Activated CD4-positive, alpha-beta T cell treated with anti-CD3 and anti-CD28 coated beads, Interleukin-2, amount 50 U/mL, for 1 hour (primary cell): ENCODE results near the gene TBCCD1.
A peak's percentile ranks its signal among the peaks of the same experiment; 100 is the strongest.
"Not testable (repeated sequence)": the region's sequence is repeated elsewhere in the genome, so short reads cannot be mapped to it uniquely, and the experiment has no call there.

Experiments used
- DNase-seq: peaks from one replicate; pipeline ENCODE4 v3.0.0-alpha.2; 2020

The TBCCD1 gene

DNA sequence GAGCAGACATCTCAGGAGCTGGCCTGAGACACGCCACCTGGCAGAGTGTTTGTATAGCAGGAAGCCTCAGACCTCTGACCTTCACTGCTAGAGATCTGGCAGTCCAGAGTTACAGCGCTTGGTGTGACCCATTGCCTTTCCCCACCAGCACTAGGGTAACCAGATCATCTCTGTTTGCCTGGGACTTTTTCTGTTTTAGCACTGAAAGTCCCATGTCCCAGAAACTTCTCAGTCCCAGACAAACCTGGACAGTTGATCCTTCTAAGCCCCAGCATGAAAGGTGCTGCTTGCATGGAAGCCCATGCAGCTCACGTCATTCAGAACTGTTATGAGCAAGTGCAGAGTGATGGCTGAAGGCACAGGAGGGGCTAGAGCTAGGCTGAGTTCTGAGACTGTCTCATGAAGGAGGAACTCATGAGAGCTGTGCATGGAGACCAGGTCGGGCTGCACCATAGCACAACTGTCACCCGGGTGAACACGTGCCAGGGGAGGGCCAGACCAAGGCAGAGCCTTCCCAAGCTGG, 27.5 kb upstream of the TBCCD1 start:
- no peak for DNase-seq

DNA sequence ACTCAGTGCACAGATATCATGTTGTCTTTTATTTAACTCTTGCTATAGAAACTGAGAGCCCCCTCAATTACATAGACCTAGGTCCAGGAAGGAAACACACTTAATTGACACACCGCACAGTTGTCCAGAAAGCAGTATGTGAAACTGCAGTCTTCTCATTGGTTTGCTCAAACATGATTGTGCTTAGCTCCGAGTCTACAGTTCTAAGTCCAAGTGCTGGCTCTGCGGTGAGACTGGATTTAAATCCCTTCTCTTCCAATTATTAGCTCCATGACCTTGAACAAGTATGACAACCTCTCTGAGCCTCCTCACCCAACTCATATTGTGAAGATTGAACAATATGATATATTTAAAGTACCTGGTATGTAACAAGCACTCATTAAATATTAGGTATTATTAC, 26.7 kb upstream of the TBCCD1 start:
- no peak for DNase-seq

GRCh38 chr3:186592682-186593081, 25.5 kb upstream of the TBCCD1 start:
- DNase-seq, result no peak

- no peak for DNase-seq
Measured at GRCh38 chr3:186590580-186591295, 23.6 kb upstream of the TBCCD1 start.

GRCh38 chr3:186589856-186590579, 22.9 kb upstream of the TBCCD1 start:
- no peak for DNase-seq

DNA sequence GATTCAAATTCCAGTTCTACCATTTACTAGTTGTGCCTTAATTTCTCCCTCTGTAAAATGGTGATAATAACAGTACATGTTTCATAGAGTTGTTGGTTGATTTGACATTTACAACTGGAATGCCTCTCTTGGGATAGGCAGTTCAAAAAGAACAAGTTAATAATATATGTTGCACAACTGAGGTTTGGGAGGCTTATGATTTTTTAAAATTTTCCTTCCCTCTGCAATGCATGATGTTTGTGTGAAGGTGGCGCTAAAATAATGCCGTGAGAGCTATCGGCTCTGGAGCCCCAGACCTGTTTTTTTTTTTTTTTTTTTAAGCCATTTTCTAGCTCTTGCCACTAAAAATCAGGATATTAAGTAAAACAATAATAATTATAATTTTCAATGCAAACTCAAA, 22.0 kb upstream of the TBCCD1 start:
- DNase-seq, result no peak

- DNase-seq, result no peak
Measured at GRCh38 chr3:186588632-186589031, 21.5 kb upstream of the TBCCD1 start.

DNA sequence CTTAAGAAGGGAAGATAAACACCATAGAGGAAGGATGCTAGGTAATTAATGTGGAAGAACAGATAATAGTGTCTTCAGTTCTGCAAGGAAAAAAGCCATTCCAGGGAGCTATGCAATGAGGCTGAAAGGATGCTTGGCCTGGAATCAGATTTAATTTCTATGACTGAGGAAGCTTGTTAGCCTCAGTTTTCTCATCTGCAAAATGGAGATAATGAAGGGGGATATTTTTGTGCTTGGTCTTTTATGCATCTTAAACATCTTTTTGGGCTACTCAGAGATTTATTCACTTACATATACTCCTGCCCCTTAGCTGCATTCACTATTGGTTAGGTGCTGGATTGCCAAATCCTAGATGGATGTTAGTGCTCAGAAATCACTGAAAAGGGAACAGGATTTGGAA, 20.0 kb upstream of the TBCCD1 start:
- no peak for DNase-seq

- DNase-seq, result not testable (repeated sequence)
Measured at GRCh38 chr3:186586245-186586644, 19.1 kb upstream of the TBCCD1 start.

GRCh38 chr3:186583831-186584230, 16.7 kb upstream of the TBCCD1 start:
- no peak for DNase-seq

DNA sequence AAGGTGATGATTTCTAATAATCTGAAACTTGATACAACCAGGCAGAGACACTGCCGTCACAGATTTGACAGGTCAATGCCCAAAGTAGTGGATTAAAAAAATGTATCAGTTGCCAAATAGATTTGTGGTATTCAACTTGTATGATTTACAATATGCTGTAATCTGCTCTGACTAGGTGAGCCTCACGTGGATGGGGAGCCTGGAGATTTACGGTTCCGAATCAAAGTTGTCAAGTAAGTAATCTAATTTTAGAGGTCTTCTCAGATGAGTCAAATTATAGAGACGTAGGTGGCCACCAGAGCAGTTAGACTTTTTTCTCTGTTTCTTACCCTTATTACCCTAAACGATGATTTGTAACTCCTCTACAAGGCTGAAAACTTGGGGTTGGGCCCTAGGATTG, 15.4 kb upstream of the TBCCD1 start:
- no peak for DNase-seq

GRCh38 chr3:186580785-186581184, 13.6 kb upstream of the TBCCD1 start:
- DNase-seq, result no peak

DNA sequence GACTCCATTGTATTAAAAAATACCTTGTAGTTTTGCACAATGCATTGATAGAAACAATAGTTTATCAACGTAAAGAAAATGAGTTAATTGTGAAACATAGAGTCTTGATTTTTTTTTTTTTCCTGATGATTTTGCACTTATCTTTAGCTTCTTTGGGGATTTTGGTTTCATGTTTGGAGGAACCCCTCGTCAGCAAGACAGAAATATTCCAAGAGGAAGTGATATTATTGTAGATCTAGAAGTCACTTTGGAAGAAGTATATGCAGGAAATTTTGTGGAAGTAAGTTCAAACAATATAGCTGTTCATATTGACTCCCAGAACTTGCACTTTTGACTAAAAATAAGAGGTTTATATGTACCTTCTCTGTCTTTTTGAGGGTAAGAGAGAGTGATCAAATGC, 10.4 kb upstream of the TBCCD1 start:
- no peak for DNase-seq

- no peak for DNase-seq
Measured at GRCh38 chr3:186571644-186572013, 4.5 kb upstream of the TBCCD1 start.

DNA sequence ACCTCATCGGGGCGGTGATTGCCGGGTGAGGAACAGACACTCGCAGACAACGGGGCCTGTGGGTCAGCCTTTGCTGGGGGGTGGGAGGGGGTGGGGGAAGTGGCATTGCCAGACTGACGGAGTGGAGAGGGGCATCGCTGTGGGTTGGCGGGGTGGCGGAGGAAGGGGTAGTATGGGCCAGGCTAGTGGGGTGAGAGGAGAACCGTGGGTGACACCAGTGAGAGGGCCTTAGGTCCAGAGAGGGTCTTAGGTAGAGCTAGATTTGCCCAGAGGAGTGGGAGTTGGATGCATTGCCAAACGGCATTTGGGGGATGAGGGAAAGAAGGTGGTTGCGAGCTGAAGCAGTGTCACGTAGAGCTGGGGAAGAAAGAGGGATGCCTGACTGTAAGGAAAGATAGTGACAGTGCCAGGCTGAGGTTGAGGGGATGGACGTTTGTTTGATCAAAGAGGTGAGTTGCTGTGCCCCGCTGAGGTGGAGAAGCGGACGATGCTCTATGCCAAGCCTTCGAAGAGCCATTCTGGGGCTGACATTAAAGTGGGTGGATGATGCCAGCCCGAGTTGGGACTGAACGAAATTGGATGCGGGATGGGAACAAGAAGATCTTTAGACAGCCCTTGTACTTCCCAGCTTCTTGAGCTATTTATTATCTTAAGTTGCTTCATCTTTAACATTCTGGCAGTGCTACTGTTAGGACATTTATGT, 4.0 kb upstream of the TBCCD1 start:
- DNase-seq, result no peak

- peak; percentile 97 for DNase-seq
Measured at GRCh38 chr3:186570096-186570940, 3.2 kb upstream of the TBCCD1 start, which contains the start of gene DNAJB11. TSS of gene DNAJB11 (plus strand) at chr3:186570720. CDS start at chr3:186570898, 178 bp downstream.

DNA sequence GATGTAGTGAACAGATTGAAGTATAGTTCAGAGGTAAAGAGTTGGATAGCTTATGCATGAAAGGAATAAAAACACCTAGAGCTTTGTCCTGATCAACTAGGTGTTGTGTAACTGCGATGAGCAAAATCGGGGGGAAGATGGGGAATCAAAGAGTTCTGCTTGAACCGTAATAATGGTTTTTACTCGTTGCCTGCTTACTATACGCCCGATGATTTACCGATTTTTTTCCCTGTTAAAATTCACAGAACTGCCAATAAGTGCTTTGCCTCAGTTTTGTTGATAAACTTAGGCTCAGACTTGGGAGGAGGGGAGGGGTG, 2.6 kb upstream of the TBCCD1 start:
- DNase-seq, result no peak

GRCh38 chr3:186569361-186569760, 2.2 kb upstream of the TBCCD1 start:
- DNase-seq, result not testable (repeated sequence)

GRCh38 chr3:186566772-186567071, 417 bp downstream of the TBCCD1 start:
- no peak for DNase-seq

DNA sequence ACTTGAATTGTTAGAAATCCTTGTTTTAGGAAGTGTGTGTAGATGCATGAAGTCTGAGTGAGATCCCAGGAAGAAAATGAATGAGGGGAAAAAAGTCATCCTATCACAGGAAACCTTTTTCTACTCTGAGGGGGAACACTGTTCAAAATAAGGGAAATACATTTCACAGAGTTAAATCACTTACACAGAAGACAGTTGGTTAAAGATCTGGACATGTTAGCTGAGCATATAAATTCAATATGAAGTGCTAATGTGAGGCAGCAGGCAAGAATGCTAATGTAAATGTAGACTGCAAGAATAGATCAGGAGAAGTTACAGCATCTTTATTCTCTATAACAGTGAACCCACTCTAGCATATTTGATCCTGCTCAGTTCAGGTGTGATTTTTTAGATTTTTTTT, 2.6 kb downstream of the TBCCD1 start:
- no peak for DNase-seq

GRCh38 chr3:186552408-186553031, 14.6 kb downstream of the TBCCD1 start:
- no peak for DNase-seq

DNA sequence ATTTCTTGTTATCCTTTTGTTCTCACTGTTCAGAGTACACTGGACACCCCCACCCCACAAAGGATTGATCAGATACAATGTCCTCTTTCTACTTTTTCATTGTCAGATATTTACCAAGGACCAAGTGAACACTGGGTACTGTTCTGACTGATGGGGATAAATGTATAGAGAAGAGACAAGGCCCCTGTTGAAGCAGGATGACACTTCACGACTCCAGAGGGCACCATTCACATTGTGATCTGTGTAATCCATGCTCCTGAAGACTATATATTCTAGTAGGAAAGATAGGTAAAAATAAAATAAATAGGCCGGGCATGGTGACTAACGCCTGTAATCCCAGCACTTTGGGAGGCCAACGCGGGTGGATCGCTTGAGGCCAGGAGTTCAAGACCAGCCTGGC, 15.8 kb downstream of the TBCCD1 start:
- no peak for DNase-seq

DNA sequence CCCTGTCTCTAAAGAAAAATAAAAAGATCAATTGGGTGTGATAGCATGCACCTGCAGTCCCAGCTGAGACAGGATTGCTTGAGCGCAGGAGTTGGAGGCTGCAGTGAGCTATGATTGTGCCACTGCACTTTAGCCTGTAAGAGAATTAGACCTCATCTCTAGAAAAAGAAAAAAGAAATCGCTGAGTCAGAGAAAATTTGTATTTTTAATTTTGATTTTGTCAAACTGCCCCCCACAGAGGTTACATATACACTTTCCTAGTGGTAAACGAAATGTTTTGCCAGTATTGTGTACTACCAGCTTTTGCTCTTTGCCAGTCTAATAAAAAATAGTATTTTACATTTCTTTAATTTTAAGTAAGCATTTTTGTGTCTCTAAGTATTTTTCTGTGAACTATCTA, 17.6 kb downstream of the TBCCD1 start:
- DNase-seq, result no peak
